Gastroesophageal sphincter (tissue), 4 donors: ENCODE measurements around the gene NR2E1. TPM values are rescaled to one million over a fixed set of nuclear protein-coding genes. Genes with fewer than 3 reads are reported as not detected.
A peak's percentile ranks its signal among the peaks of the same experiment; 100 is the strongest.

ENCODE experiments used
- ATAC-seq: fragments of 150-250 bp; one replicate; pipeline ENCODE4 v1.9.1; 2016; ENCODE audit warnings: mild to moderate bottlenecking, moderate library complexity
- H3K27ac ChIP-seq, 4 donors: fragments of 200-600 bp; sonication (generic) in 3 of 4; 1 replicate in 3 of 4; 2 replicates in 1 of 4; pipeline ENCODE4 v1.5.1; 2016 to 2019
- H3K27me3 ChIP-seq: fragments of 200-600 bp; sonication (generic); one replicate; pipeline ENCODE4 v1.5.1; 2019
- H3K36me3 ChIP-seq, 2 donors: fragments of 200-600 bp; sonication (generic); one replicate each; pipeline ENCODE4 v1.5.1; 2019; ENCODE audit warnings: control low read depth in 1 of 2
- H3K4me1 ChIP-seq, 3 donors: fragments of 200-600 bp; sonication (generic); 1 replicate in 2 of 3; 2 replicates in 1 of 3; pipeline ENCODE4 v1.5.1; 2016 to 2019; ENCODE audit warnings: control low read depth in 2 of 3
- H3K4me3 ChIP-seq, 2 donors: fragments of 200-600 bp; sonication (generic); one replicate each; pipeline ENCODE4 v1.5.1; 2019; ENCODE audit warnings: mild to moderate bottlenecking in 1 of 2, moderate library complexity in 1 of 2
- H3K9me3 ChIP-seq, 3 donors: fragments of 200-600 bp; sonication (generic); one replicate each; pipeline ENCODE4 v1.5.1; 2017 to 2019; ENCODE audit warnings: control low read depth in 2 of 3
- EP300 ChIP-seq: sonication (generic); formaldehyde crosslinking; IDR thresholded peaks from one replicate; pipeline ENCODE4 v1.6.1; 2017; ENCODE audit warnings: antibody characterized with exemption, mild to moderate bottlenecking
- POLR2A ChIP-seq, 2 donors: fragments of 450-650 bp; IDR thresholded peaks; one replicate each; pipeline ENCODE4 v1.6.1; 2017; ENCODE audit warnings: antibody characterized with exemption in 2 of 2, mild to moderate bottlenecking in 2 of 2, moderate library complexity in 1 of 2
- POLR2AphosphoS5 ChIP-seq: sonication (generic); formaldehyde crosslinking; IDR thresholded peaks from one replicate; pipeline ENCODE4 v1.6.1; 2017; ENCODE audit warnings: antibody characterized with exemption
- WGBS, 2 donors: methylation state at CpG; one replicate each; pipeline ENCODE4 v1.1.5; 2018; ENCODE audit warnings: low coverage in 1 of 2; 5-methylcytosine and 5-hydroxymethylcytosine counted together
- total RNA-seq, 4 donors: library from RNA; depleted of rRNA; stranded (reverse); fragments of >200 nt; gene quantifications; one replicate each; pipeline ENCODE4 v1.1.0, GENCODE V29; 2016
- TF ChIP-seq, protein P1 (sequence below), 4 experiments: fragments of 200-600 bp in 2 of 4; fragments of 450-650 bp in 2 of 4; sonication (generic) in 1 of 4; IDR thresholded peaks; one replicate each; pipeline ENCODE4 v1.5.1; 2017 to 2019; ENCODE audit warnings: antibody characterized with exemption in 4 of 4, mild to moderate bottlenecking in 2 of 4, moderate library complexity in 2 of 4

The NR2E1 gene
- total RNA-seq, 4 donors from 2014 or later: not detected

DNA sequence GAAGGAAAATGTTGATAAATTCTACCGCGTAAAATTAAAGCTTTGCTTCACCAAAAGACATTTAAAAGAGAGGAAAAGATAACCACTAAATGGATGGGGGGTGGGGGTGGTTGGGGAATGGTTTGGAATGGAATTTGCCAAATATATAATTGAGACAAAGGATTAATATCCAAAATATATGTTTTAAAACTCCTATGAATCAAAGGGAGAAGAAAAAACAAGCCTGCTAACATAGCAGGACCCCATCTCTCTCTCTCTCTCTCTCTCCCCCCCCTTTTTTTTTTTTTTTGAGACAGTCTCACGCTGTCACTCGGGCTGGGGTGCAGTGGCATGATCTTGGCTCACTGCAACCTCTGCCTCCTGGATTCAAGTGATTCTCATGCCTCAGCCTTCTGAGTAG is 13.4 kb upstream of the NR2E1 start:
- H3K9me3 ChIP-seq: peaks cover 0 to 14% (median 0%) of the 10 kb centered on the region in 3 donors
- peaks cover 0 to 7% (median 7%) of the 10 kb centered on the region in 3 donors for H3K4me1 ChIP-seq
- H3K27ac ChIP-seq: no peak overlapping the region
- WGBS, 2 donors: 75 to 76% methylated on average over 4 of the region's 4 CpGs
- no peaks in the 10 kb centered on the region for H3K36me3 ChIP-seq
- TF ChIP-seq POLR2A (IDR thresholded peaks at IDR 0.05) (no peak), EP300 (no peak), POLR2AphosphoS5 (no peak)
- TF ChIP-seq, protein P1, sequence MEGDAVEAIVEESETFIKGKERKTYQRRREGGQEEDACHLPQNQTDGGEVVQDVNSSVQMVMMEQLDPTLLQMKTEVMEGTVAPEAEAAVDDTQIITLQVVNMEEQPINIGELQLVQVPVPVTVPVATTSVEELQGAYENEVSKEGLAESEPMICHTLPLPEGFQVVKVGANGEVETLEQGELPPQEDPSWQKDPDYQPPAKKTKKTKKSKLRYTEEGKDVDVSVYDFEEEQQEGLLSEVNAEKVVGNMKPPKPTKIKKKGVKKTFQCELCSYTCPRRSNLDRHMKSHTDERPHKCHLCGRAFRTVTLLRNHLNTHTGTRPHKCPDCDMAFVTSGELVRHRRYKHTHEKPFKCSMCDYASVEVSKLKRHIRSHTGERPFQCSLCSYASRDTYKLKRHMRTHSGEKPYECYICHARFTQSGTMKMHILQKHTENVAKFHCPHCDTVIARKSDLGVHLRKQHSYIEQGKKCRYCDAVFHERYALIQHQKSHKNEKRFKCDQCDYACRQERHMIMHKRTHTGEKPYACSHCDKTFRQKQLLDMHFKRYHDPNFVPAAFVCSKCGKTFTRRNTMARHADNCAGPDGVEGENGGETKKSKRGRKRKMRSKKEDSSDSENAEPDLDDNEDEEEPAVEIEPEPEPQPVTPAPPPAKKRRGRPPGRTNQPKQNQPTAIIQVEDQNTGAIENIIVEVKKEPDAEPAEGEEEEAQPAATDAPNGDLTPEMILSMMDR (IDR thresholded peaks at IDR 0.05): no peak
- H3K4me3 ChIP-seq: no peak overlapping the region
- peaks cover 98% of the 10 kb centered on the region for H3K27me3 ChIP-seq
- no peak for ATAC-seq

DNA sequence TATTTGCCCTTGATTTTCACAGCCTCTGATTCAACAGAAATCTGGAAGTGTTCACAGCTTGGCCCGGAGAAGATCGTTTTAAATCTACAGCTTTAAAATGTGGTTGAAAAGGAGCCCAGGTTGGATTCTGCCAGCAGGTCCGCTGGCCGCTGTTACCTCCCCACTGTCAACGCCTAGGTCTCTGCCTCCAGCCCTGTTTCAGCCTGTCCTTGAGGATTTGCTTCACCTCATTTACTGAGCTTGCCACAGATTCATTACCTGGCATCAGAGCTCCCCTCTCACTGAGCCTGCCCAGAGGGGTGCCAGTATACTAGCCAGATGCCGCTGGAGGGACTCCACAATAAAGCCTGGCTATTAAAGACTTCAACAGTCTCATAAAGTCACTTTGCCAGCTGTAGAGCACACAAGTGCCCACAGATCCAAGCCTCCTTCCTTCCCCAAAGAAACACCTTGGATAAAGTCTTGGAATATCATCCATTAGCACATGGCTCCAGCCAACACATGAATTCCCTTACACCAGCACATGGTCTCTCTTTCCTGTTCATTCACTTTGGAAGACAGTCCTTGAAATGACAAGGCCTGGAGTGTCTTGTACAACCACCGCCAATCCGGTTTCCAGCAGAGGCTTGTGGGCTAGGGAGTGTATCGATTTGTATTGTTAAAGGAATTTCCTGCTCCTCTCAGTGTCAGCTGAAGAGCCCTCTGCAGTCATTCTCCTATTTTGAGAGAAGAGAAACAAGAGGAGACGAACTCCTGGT is 9.5 kb upstream of the NR2E1 start:
- Histone ChIP-seq H3K36me3 (no peaks in the 10 kb centered on the region), H3K9me3 (no peaks in the 10 kb centered on the region), H3K27me3 (peaks cover 100% of the 10 kb centered on the region), H3K27ac (no peak overlapping the region), H3K4me1 (peaks cover 0 to 17% (median 13%) of the 10 kb centered on the region in 3 donors), H3K4me3 (no peak overlapping the region)
- 27 to 28% methylated on average over 10 of the region's 10 CpGs for WGBS, 2 donors
- ATAC-seq: no peak
- TF ChIP-seq POLR2AphosphoS5 (no peak), EP300 (no peak), POLR2A (IDR thresholded peaks at IDR 0.05) (no peak)
- TF ChIP-seq, protein P1 (IDR thresholded peaks at IDR 0.05): no peak

- Histone ChIP-seq H3K4me3 (no peak overlapping the region), H3K9me3 (no peaks in the 10 kb centered on the region), H3K36me3 (no peaks in the 10 kb centered on the region), H3K27me3 (peaks cover 100% of the 10 kb centered on the region), H3K27ac (no peak overlapping the region), H3K4me1 (peaks cover 0 to 17% (median 13%) of the 10 kb centered on the region in 3 donors)
- TF ChIP-seq, protein P1 (IDR thresholded peaks at IDR 0.05): no peak
- TF ChIP-seq POLR2A (IDR thresholded peaks at IDR 0.05): no peak
- no peak for TF ChIP-seq POLR2AphosphoS5
- TF ChIP-seq EP300: no peak
- 8 to 19% methylated on average over 8 of the region's 8 CpGs for WGBS, 2 donors
- ATAC-seq: no peak
These were observed 8.9 kb upstream of the NR2E1 start for GRCh38 chr6:108156938-108157233.

- H3K9me3 ChIP-seq: no peaks in the 10 kb centered on the region
- peaks cover 0 to 17% (median 13%) of the 10 kb centered on the region in 3 donors for H3K4me1 ChIP-seq
- H3K27me3 ChIP-seq: peaks cover 100% of the 10 kb centered on the region
- no peak overlapping the region for H3K27ac ChIP-seq
- peak overlapping the region in 1 of 2 donors; percentile 38 for H3K4me3 ChIP-seq
- TF ChIP-seq POLR2AphosphoS5 (no peak), EP300 (no peak), POLR2A (IDR thresholded peaks at IDR 0.05) (no peak)
- TF ChIP-seq, protein P1 (IDR thresholded peaks at IDR 0.05): no peak
- 6 to 20% methylated on average over 1 to 3 of the region's 60 CpGs for WGBS, 2 donors
- peak; percentile 31 for ATAC-seq
- H3K36me3 ChIP-seq: no peaks in the 10 kb centered on the region
These were observed 8.4 kb upstream of the NR2E1 start for GRCh38 chr6:108157234-108157980.
